HFF-Myc (cell line): ENCODE results near the gene CCDC57.
A peak's percentile ranks its signal among the peaks of the same experiment; 100 is the strongest.

ENCODE experiments used
- DNase-seq: peaks from one replicate; pipeline ENCODE4 v3.0.0-alpha.2; 2011; ENCODE audit warnings: low read depth; ENCODE audit errors: extremely low read depth
- H3K4me3 ChIP-seq: replicated peaks from 2 replicates; pipeline ENCODE4 v1.5.1; 2011; ENCODE audit warnings: low read depth, mild to moderate bottlenecking, control low read depth, low read length
- CTCF ChIP-seq: IDR thresholded peaks from 2 replicates; pipeline ENCODE4 v1.5.1; 2012; ENCODE audit warnings: mild to moderate bottlenecking, low read depth, low read length, control low read depth; ENCODE audit errors: missing control alignments

The CCDC57 gene

DNA sequence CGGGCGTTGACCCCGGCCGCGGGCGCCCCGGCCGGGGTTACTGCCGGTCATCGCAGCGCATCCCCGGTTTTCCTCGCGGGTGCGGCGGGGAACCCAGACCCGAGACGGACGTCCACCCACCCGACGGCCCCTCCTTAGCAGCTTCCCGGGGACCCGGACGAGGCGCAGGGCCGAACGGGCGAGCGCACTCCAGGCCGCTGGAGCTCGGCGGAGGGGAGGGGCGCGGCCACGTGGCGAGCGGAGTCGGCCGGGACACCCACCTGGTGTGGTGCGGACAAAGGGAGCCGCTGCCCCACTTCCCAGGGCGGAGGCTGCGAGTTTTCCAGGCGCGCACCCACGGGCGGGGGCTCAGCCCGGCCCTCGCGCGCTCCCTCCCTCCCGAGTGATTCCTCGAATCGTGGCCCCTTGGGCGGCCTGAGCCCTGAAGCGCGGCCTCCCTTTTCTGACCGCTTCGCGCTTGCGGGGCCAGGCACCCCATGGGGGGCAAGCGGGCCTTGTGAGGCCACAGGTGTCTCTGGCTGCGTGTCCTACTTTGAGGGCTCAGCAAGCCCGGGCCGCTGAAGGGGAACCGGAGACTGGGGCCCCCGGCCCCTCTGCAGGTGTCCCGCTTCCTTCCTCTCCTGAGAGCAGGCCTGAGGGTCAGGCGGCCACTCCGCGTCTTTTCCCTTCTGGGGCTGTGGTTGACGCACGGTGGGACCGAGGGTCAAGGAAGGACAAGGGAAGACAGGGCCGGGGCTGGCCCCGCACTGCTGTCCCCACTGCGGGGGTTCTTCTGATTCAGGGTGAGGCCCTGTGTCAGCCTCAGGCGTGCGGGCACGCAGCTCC lies 113.5 kb downstream of the CCDC57 start:
- no peak for TF ChIP-seq CTCF
- H3K4me3 ChIP-seq: peak overlapping the region; percentile 57
- DNase-seq: no peak

DNA sequence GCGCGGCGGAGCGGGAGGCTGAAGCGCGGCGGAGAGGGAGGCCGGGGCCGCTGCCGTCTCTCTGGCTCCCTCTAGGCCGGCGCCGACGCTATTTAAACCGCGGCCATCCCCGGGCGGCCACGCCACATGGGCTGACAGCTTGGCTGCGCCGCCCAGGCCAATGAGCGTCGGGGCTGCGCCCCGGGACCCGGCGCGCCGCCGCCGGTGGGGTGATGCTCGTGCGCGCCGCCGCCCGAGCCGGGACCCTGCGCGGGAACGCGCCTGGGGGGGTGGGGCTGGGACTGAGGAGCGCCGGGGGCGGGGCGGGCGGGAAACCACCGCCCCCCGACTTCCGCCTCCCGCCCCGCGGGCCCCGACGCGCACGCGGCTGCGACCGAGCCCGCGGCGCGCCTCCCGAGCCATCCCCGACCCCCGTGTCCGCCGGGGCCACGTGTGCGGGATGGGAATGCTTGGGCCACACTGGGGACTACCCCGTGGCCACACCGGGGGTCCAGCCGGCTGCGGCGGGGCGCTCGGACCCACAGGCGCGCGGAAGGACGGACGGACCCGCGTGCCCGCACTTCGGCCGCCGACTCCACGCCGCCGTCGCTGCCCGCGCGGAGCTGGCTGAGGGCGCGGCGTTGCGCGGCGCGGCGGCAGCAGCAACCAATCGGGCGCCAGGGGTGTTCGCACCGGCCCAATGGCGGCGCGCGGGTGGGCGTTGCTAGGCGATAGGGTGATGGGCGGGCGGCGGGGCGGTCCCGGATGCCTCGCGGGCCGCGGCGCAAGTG lies 114.3 kb downstream of the CCDC57 start, which contains the start of gene FASN:
TSS of gene FASN (minus strand) at position 68 of the 770 bp plus-strand sequence. CDS start 1,791 bp downstream, outside the sequence.
- peak; percentile 4 for TF ChIP-seq CTCF
- peak; percentile 66 for DNase-seq
- peak within 1 kb of the TSS; percentile 96 for H3K4me3 ChIP-seq

- no peak for TF ChIP-seq CTCF
- no peak for DNase-seq
- peak overlapping the region; percentile 96 for H3K4me3 ChIP-seq
Observed at GRCh38 chr17:82097919-82098168, 114.8 kb downstream of the CCDC57 start.

GRCh38 chr17:82097184-82097918 lies 115.3 kb downstream of the CCDC57 start:
- DNase-seq: no peak
- no peak for TF ChIP-seq CTCF

GRCh38 chr17:82096709-82097183 lies 115.9 kb downstream of the CCDC57 start:
- TF ChIP-seq CTCF: no peak
- DNase-seq: no peak
- peak overlapping the region; percentile 96 for H3K4me3 ChIP-seq

More at GRCh38 chr17:82097184-82097918, 115.3 kb downstream of the CCDC57 start:
- H3K4me3 ChIP-seq: peak overlapping the region; percentile 96

- H3K4me3 ChIP-seq: peak overlapping the region; percentile 96
- DNase-seq: no peak
- TF ChIP-seq CTCF: no peak
Observed at GRCh38 chr17:82095777-82096708, 116.6 kb downstream of the CCDC57 start.
